Measurements from ENCODE around the gene VSIG8.
"Not testable (repeated sequence)": the region's sequence is repeated elsewhere in the genome, so short reads cannot be mapped to it uniquely, and the experiment has no call there.

VSIG8 gene, protein sequence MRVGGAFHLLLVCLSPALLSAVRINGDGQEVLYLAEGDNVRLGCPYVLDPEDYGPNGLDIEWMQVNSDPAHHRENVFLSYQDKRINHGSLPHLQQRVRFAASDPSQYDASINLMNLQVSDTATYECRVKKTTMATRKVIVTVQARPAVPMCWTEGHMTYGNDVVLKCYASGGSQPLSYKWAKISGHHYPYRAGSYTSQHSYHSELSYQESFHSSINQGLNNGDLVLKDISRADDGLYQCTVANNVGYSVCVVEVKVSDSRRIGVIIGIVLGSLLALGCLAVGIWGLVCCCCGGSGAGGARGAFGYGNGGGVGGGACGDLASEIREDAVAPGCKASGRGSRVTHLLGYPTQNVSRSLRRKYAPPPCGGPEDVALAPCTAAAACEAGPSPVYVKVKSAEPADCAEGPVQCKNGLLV

DNA sequence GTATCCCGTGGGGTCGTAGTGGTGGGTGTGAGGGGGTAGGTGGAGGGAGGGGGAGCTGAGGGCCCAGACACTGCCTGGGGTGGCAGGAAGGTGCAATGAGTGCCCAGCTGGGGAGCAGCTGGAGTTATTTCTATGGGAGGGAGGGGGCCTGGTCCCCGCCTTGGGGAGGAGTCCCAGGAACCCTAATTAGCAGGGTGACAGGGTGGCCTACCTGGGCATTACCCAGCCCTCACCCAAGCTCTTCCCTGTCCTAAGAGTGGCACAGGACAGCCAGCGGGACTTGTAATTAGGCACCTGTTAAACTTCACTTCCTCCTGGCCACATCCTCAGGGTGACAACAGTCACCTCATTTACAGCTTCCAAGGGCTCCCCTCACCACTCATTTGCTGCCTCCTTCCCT is at the start of gene VSIG8:
TSS of gene VSIG8 (minus strand) at position 101 of the 400 bp plus-strand sequence. CDS start 136 bp downstream, outside the sequence.
- DNase-seq = no peak

DNA sequence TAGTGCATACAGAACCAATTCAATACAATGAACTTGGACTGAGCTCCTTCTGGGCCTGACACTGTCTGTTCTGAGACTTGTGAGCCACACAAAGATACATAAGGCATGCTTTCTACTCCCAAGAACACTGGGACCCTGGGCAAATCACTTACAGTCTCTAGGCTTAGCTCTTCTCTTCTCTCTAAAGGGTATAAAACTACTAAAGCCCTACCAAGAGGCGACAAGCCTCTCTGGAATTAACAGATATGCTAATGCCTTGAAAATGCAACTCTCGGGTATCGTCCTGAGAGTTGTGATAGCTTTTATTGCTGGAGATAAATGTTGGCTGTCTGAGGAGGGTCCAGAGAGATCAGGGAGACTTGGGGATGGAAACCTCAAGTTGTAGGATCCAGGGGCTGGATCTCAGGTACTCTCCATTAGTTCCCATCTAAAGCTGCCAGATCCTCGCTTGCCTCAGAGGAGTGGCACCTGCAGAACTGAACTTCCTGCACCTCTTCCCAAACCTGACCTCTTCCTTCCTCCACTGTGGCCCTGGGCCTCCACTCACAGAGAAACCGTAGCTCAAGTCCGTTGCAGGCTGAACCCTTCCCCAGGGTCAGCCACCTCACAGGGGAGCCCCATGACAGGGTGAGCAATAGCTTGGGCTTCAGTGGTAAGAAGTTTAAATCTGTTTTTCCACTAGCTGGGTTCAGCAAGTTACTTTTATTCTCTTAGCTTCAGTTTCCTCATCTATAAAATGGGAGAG is 49.0 kb upstream of the VSIG8 start:
- DNase-seq = no peak

DNA sequence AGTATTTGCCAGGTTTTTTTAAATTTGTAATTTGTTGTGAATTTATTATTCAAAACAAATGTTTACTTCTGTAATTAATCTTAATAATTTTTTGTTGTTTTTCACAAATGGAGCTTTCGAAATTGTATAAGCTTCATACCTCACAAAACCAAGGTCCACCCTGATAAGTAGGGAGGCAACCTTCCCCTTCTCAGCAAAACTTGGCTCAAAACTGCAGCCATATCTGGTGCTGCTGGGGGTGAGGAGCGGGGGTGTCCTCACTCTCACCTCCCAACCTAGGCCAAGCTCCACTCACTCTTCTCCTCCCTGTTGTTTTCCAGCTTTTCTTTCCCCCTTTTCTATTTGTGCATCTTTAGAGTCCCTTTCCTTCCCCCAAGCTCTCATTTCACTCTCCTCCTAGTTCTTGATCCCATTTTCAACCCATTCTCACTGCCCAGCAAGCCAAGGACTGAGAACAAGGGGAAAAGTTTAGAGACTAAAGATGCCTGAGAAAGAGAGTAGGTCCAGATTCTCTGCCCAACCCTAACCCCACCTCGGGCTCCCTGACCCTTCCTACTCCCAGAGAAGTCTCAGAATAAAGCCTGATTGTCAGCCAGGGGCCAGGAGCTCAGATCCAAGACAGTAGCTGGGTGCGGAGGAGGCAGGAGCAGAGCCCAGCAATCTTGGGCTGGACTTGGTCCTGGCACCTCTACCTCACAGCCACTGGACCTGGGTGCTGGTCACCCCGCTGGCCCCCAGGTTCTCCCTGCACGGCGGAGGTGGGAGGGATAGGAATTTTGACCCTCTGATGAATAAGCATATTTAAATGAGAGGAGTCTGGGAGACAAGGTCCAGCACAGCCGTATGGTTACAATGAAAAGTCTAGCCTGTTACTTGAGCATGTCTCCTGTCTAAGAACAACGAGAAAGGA is 45.8 kb upstream of the VSIG8 start:
- DNase-seq = no peak

DNA sequence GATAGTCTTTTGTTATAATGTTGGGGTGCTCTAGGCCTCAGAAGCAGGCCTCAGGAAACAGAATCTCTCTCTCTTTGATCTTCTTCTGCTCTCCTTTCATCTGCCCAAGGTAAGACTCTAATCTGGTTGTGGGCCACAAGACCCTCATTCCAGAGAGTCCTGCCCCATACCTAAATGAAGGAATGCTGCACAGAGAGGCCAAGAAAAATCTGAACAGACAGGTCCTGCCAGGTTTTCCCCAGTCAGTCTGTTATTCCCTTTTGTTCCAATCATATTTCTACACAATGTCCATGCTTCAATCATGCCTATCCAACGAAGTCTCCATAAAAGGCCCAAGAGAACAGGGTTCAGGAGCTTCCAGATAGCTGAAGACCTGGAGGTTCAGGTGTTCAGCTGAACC is 44.5 kb upstream of the VSIG8 start:
- DNase-seq = no peak

DNA sequence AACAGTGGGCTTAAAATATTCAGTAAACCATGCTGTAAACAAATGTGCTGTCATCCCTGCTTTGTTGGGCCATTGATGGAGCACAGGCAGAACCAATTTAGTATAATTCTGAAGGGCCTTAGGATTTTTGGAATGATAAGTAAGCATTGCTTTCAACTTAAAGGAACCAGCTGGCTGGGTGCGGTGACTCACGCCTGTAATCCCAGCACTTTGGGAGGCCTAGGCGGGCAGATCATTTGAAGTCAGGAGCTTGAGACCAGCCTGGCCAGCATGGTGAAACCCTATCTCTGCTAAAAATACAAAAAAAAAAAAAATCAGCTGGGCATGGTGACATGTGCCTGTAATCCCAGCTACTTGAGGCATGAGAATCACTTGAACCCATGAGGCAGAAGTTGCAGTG is 41.6 kb upstream of the VSIG8 start:
- DNase-seq = not testable (repeated sequence)

DNA sequence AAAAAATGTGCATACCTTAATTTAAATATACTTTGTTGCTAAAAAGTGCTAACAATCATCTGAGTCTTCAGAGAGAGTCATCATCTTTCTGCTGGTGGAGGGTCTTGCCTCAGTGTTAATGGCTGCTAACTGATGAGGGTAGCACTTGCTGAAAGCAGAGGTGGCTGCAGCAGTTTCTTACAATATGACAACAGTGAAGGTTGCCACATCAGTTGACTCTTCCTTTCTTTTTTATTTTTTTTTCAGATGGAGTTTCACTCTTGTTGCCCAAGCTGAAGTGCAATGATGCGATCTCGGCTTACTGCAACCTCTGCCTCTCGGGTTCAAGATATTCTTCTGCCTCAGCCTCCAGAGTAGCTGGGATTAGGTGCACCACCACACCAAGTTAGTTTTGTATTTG is 40.1 kb upstream of the VSIG8 start:
- peak; percentile 70 for DNase-seq

DNA sequence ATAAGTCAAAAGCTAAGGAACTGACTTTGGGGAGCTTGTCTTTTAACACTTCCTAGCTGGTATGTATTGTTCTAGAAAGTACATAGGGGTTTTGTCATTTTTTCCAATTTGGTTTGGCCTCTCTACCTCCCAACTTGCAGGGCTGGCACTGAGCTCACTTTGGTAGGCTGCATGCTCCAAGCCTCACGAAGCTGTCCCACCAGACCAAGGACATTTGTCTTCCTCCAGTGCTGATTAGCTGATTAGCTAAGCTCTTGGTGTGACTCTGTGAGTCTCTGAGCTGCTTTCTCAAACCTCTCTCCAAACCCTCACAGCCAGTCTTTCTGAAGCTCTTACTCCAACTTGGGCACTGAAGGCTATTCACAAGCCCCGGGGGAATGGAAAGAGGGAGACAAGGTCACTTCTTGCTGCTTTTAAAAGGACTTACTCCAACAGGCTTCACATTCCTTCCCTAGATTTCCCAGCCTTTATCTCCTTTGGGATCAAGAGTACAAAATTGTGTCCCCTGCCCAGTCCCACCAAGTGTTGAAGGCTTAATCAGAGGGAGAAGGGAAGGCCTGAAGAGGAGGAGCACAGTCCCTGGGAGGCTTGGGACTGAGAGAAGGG is 38.4 kb upstream of the VSIG8 start:
- DNase-seq = no peak

DNA sequence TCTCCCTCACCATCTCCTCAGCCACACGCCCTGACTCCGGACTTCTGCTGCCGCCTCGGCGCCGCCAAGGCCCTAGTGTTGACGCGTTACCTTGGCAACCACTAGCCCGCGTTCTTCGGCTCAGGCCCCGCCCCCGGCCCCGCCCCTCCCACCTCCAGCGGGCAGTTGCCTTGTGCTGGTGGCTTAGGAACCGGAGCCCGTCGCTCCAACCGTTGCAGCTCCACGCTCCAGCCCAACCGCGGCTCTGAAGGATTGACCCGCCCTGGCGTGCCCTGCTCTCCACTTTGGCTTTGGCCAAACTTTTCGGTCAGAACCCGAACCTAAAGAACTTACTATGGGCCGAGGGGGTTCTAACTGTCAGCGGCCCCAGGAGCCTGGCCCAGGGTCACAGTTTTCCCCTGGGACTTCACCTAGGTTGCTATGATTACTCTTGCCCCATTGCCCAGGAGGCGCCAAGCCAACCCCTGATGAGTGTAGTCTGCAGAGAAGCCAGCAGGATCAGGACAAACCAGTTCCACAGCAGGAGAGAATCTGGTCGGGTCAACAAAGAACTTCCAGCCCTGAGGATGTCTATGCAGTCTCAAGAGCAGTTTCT is 37.7 kb upstream of the VSIG8 start, which contains the start of gene CFAP45:
TSS of gene CFAP45 (minus strand) at position 80 of the 595 bp plus-strand sequence. CDS start at position 13, 67 bp downstream.
- DNase-seq = peak; percentile 74

DNA sequence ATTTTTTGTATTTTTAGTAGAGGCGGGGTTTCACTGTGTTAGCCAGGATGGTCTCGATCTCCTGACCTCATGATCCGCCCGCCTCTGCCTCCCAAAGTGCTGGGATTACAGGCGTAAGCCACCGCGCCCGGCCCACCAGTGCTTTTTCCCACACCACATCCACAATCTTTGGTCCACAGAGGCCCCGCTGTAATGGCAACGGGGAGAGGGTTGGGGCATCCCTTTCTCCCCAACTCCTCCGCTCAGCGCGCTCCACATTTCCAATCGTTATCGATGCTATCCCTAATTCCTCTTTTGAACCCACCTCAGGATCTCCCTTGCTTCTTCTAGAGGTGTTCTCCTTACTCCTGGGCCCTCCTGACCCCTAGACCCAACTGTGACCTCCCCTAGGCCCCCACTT is 37.2 kb upstream of the VSIG8 start:
- DNase-seq = not testable (repeated sequence)

DNA sequence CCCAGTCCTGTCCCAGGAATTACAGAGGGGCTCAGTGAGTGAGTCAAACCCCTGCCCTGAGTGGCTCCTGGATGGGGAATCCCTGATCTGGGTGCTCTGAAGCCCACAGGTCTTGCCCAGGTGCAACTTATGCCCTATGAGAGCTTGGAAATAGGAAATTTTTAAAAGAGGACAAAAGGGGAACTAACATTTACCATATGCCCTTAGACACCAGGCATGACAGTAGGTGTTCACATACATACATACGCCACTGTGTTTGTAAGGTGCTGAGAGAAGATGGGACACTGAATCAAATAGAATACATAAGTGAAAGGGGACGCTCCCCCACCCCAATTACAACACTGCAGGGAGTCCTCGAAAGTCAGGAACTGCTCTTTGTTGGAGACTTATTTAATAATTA is 36.1 kb upstream of the VSIG8 start:
- DNase-seq = no peak

DNA sequence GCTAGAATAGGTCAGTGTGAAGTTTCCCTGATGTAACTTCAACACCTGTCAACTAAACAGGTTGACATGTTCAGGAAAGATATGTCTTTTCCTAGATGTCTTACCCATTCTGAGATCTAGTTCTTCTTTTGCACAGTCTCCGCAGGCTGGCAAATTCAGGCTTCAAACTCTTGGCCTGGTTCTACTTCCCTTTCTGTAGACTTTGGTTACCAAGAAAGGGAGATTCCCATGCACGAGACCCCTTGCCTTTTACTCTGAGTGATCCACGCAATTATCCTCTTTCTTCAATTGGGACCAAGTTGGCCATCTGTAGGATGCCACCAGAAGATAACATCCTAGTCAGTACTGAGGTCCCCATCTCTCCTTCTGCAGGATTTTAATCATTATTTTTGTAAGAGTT is 35.5 kb upstream of the VSIG8 start:
- DNase-seq = peak; percentile 74

DNA sequence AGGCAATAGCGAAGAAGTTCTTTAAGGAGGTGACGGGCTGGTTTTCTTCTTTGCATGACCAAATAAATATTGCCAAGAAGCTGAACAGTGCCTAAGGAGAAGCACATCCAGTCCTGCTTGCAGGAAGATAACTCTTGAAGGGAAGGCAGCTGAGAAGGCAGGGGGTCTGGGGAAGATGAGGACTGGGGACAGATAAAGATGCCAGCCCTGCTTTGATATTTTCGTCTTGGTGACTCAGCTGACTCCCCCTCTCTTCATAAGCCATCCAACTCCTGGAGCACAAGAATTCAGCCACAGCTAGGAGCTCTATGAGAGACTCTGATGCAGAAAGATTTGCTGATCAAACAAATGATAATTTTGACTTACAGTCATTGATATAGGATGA is 34.1 kb upstream of the VSIG8 start:
- DNase-seq = no peak

DNA sequence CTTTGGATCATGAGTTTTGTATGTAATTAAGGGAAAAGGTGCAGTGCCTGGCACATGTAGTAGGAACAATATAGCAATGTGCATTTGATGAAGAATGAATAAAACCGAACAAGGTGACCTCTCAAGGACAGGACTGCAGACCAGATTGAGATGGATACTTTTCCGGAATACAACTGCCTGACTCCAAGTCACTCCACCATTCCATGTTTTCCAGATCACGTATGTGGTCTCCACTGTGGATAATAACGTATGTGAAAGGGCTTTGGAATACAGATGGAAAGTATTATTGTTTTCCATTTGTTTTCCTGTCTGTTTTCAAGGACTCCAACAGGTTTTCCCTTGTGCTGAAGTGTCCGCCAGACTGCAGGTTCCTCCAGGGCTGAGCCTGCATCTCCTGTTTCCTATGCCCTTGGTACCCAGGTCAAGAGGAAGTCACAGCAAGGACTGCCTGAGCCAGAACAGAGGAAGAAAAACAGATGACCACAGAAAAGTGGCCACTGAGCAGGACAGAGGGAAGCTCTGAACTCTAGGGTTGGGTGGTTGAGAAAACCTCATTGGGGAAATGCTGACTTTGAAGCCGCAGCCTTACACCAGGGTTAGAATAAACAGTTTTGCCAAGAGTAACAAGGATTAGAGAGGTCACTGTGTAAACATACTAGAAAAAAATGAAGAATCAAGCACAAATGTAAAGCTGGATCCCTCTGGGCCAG is 33.5 kb upstream of the VSIG8 start:
- DNase-seq = peak; percentile 32

DNA sequence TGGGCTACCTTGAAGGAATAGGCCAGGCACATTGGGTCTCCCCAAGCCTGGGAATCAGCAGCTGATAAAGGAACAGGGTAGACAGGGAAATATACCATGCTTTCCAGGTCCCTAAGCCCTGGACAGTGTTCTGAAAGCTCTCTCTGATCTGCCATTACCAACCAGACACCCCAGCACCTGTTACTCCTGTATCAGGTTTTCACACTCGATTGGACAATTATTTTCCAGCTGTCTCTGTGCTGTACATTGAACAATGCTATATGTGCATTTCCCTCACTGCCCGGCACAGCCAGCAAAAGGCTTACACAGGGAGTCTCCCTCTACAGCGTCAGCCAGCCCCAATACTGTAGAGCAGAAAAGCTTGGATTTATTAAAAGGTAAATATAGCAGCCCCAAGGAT is 32.8 kb upstream of the VSIG8 start:
- no peak for DNase-seq

DNA sequence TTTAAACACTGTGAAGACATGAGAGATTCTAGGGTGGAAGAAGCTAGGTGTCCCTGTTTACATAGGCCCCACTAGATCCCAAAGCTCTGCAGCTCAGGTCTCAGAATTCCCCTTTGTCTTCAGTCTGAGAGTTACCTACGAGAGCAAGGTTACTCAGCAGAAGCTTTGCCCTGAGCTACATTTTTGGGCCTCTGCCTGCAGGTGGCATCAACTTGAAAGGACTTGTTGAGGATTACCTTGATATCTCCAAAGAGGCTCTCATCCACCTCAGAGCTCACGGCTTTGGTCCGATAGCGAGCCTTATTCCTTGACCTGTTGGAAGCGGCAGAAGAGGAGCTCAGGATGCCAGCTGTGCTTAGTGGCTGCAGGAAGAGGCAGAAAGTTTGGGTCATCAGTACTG is 30.5 kb upstream of the VSIG8 start:
- DNase-seq = no peak

DNA sequence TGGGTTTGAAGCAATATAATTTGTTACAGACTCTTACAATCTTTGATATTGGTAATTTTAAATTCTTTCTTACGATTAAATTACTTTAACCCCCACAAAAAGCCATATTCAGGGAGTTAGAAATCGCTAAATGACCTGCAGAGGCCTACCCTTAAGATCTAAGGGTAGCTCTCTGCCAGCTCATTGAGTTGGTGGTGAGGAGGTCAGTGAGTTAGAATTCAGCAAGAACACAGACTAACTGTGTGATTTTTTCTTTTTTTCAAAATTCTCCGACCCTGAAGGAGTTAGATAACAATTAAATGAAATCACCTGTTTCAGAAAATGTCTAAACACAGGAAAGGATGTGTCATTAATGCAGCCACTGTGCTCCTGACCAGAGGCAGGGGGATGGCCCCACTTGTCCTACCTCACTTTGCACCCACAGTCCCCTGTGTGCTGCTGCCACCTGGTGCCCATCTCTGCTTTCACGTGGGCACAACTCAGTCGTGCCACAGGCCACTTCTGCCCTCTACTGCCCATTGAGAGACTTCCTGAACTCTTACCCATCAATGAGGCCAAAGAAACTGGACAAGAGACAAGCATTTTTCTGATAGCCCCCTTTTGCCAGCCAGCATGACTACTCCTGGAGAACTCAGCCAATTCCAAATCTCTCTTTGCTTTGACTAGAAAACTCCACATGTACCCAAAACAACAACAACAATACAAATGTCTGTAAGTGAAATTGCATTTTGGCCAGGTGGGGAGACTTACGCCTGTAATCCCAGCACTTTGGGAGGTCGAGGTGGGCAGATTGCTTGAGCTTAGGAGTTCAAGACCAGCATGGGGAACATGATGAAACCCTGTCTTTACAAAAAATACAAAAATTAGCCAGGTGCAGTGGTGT is 29.1 kb upstream of the VSIG8 start:
- peak; percentile 88 for DNase-seq

DNA sequence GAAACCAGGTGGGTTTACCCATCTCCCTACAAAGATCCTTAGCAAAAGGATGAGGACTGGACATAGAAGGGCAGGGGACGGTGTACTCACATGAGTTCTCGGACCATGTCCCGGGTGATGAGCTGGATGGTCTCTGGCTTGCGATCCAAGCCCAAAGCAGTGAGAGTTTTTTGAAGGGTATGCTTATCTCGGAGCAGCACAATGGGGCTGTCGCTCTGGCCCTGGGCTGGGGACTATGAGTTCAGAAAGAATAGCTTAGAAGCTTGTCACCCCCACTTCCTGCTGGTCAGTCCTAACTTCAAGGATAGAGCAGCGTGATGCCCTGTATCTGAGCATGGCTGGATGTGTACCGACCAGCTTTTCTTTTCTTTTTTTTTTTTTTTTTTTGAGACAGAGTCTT is 27.9 kb upstream of the VSIG8 start:
- no peak for DNase-seq

DNA sequence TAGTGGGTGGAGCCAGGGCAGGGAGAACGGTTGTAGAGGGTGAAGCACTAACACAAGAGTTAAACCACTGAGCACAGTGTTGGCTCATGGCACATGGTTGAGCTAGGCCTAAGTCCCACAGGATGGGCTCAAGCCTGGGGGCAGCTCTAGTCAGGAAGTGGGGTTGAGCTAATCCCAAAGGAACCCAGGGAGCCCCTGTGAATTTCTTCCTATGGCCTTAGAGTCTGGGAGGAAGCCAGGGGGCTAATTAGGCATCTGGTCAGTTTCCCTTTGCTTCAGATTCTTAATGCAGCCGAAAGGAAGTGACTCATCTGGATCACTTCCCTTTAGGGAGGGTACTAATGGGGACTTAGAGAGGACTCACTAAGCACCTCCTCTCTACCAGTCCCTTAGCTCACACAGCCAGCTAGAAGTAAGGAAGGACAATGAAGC is 27.4 kb upstream of the VSIG8 start:
- DNase-seq = peak; percentile 93

DNA sequence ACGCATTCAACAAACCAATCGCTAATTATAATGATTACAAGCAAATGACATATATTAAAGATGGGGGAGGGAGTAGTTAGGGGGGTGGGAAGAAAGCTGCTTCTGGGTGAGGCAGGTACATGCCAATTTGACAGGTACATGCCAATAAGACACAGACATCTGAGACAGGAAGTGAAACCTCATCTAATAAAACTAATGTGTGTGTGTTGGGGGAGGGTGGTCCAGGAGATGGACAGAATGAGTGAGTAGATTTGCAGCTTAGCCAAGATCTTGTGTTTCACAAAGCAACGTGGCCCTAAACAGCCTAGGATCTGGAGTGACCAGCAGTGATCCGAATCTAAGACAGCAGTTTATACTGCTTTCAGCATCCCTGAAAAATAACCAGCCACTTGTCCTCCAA is 26.7 kb upstream of the VSIG8 start:
- DNase-seq = no peak

DNA sequence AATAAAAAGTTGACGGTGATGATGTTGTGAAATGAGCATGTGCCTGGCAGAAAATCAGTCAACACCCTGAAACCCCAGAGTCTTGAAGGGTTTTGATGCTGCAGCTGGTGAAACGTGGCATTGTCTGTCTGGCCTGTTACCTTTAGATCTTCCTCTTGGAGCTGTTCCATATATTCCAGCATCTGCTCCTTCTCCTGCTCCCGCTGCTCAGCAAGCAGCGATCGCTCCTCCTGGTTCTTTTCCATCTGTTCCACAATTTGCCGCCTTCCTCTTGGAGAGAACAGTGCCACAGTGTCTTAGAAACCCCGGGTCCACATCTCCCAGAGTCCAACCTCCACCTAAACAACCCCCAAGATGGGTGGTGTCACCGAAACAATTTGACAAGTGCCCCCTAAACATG is 21.8 kb upstream of the VSIG8 start:
- no peak for DNase-seq

DNA sequence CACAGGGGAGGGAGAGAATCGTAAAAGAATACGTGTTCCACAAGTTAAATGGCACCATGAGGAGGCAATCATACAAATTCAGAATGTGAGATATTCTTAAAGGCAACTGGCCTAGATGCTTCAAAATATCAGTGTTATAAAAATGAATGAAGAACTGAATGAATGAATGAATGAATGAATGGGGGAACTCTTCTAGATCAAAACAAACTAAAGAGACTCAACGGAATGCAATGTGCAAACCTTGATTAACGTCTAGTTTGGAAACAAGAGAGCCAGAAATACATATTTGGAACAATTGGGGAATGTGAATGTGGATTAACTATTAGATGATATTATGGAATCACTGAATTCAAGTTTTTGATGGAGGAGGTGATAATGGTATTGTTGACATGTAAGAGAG is 20.7 kb upstream of the VSIG8 start:
- DNase-seq = no peak

All from inflammatory macrophage treated with lipopolysaccharide for 4 hours (primary cell).